Activated CD4-positive, CD25-positive, alpha-beta regulatory T cell treated with anti-CD3 and anti-CD28 coated beads, Interleukin-2, amount 50 U/mL, for 24 hours (primary cell): ENCODE data around the gene ZNF605.
A peak's percentile ranks its signal among the peaks of the same experiment; 100 is the strongest.
"Not testable (repeated sequence)": the region's sequence is repeated elsewhere in the genome, so short reads cannot be mapped to it uniquely, and the experiment has no call there.

ENCODE experiments used
- ATAC-seq, 2 donors: fragments of 150-1000 bp; cut with Tn5 transposase; one replicate each; pipeline ENCODE4 v1.10.0; 2021; ENCODE audit warnings: mild to moderate bottlenecking in 1 of 2, moderate library complexity in 1 of 2

ZNF605 gene

DNA sequence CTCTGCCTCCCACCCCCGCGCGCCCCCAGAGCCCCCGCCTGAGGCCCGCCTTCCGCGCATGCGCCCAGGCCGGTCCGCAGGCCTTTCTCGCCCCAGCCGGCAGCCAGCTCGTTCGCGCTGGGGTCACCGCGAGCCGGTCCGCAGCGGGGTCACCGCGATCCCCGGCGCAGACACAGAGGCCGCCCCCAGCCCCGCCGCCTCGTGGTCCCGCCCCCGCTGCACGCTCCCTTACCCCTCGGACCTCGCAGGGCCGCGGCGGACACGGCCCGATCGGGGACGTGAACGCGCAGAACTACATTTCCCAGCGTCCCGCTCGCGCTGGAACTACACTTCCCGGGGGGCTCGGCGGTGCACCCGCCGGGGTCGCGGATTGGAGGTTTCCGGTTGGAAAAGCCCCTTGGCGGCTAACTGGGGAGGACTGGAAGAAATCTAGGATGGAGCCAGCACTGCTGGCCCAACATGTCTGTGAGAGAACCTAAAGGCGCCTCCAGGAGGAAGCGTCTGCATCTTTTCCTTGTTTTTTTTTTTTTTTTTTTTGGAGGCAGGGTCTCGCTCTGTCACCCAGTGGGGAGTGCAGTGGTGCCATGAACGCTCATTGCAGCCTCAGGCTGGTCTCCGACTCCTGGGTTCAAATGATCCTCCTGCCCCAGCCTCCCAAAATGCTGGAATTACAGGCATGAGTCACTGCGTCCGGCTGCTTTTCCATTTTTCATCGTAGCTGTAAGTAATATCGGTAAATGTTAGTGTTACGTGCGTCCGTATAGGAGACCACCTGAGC, at the start of gene ZNF605:
Gene ZNF605, minus strand, starts transcription at position 296 of the 778 bp plus-strand sequence. CDS start 10,671 bp downstream, outside the sequence.
- peak; percentile 95 to 97 for ATAC-seq

DNA sequence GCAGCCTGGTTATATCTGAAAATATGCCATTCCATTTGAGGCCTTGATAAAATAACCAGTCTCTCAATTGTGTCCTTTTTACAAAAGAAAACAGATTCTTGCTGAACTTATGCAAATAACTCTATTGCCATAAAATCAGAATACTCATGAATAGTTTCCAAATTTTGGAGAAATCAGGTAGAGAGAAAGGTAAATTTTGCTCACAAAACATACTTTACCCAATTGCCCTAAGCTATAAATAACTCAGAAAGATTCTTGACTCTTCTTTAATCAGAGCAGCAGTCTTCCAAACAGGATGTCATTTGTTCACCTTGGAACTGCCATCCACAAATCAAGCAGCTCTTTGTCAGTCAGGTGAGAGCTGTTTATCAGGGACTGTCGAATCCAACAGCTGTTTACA, 42.6 kb upstream of the ZNF605 start:
- no peak for ATAC-seq

DNA sequence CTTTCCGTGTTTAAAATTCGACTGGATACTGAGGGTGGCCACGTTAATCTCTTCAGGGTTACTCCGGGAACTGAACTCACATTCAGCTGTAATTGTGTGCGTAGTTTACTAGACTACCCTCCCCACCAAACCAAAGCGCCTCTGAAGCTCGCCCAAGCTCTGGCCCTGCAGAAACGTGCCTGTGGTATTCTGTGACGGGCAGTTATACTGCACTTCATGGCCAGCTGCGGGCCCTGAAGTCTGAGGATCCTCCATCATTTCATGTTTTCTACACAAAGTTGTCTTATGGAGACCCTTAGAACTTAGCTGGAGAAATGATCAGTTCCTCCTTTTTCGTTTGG, 30.7 kb upstream of the ZNF605 start:
- ATAC-seq = no peak

DNA sequence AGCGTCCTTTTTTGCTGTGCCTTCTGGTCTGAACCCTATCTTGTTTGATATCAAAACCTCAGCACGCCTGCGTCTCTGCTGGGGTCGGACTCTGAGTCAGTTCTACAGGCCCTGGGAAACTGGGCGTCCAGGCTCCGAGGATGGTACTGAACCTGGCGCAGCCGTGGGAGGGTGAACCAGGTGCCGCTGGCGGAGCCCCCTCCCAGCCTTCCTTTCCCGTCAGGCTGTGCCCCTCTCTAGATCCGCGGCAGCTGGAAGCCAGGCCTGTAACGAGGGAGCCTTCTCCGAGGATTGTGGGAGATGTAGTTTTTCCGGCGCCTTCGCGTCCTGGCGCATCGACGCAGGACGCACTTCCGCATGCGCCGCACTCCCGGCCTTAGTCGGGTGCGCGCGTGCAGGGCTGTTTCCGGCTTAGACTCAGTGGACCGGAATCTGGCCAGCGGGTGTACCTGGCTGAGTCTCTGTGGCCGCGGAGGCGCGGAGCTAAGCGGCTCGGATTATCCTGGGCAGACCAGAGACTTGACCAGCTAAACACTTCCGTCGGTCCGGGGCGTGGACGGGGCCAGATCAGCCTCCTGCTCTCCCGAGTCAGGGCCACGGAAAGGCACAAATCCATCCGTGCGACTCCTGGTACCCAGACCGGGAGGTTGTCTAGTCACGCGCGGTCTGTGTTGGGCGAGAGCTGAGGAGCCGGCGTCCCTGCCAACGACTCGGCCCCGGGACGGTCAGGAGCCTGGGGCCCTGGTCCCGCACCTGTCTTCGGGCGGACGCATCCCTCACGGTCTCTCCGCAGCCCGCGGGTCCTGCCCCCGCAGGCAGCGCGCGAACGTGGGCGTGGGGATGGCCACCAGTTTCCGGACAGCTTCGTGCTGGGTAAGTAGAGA, 30.1 kb upstream of the ZNF605 start, which contains the start of gene ZNF26:
Gene ZNF26, plus strand, starts transcription at position 367 of the 884 bp plus-strand sequence. Its CDS starts 474 bp downstream, at position 841.
- peak; percentile 98 for ATAC-seq

DNA sequence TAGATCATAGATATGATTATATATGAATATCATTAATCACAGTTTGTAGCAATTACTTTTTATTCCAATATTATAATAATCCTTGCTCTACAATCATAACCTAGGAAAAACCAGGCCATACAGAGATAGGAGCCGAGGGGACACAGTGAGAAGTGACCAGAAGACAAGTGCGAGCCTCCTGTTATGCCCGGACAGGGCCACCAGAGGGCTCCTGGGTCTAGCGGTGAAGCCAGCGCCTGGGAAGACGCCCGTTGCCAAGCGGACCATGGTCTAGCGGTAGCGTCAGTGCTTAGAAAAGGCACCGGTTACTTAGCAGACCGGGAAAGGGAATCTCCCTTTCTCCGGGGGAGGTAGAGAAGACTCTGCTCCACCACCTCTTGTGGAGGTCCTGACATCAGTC, 20.8 kb upstream of the ZNF605 start:
- not testable (repeated sequence) for ATAC-seq

DNA sequence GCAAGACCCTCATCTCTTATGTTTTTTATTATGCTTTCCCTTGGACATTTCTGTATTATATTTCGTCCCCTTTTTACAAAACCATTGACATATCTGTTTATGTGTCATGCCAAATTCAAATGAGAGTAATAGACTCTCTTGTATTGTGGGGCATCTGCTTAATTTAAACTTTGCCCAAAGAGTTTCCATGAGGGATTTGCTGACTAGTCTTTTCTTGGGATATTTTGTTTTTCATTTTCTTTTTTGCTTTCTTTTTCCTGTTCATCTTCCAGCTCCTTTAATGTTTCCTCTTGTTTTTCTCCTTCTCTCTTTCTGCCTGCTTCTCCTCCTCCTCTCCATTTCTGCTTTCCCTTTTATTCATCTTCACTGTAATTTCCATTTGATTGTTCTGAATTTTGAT, 16.3 kb upstream of the ZNF605 start:
- no peak for ATAC-seq

DNA sequence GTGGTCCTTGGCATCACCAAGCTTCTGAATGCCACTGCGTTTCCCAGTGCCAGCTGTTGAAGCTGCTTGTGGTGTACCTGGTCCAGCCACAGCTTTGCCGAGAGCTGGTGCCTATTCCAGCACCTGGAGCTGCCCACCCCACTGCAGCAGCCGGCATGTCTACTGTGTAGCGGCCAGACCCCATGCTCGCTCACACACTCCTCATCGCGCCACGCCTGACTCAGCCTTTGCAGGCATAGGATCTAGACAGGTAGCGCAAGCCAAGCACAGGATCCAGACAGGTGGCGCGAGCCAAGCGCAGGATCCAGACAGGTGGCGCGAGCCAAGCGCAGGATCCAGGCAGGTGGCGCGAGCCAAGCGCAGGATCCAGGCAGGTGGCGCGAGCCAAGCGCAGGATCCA, 11.6 kb upstream of the ZNF605 start:
- ATAC-seq = no peak

DNA sequence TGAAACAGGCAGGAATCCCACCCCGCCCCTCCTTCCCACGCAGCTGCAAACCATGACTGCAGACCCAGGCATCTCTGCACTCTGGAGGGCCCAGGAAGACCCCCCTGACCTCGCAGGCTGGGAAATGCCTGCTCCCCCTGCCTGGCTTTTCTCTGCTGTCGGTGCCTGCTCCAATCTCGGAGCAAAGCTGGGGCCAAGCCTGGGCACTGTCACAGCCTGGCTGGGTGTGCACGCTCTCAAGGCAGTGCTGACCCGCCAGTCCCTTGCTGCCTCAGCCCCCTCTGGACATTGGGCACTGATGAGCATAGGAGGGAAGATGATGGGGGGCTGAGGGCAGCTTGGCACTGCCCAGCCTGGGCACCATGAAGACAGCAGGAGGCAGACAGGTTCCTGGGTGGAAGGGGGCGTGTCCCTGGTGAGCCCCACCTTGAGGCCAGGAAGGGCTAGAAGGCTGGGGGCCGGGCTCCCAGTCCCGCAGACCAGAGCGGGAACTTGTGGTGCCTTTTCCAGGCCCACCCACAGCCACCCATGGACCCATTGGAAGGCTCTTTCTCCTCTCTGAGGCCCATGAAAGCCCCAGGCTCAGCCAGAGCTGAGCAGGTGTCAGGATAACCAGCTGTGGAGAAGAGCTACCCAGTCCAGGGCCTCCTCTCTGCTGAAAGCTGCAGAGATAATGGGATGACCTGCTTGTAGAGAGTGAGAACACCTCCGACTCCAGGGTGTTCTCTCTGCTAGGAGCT, 10.7 kb upstream of the ZNF605 start:
- ATAC-seq = no peak

DNA sequence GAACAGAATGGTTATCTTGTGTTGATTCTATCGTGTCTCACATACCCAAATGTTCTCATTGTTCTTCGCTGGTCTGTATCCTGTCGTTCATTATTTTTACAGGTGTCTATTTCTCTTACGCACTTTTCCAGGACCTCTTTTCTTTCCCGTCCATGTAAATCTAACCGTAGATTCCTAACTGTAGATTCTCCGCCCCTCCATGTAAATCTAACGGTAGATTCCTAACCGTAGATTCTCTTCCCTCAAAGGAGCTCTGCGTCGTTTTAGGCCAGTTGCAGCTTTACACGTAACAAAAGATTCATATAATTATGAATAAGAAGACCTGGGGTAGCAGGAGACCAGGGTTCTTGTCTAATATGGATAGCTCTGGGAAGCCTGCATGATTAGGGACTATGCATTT, 9.7 kb upstream of the ZNF605 start:
- ATAC-seq = no peak

DNA sequence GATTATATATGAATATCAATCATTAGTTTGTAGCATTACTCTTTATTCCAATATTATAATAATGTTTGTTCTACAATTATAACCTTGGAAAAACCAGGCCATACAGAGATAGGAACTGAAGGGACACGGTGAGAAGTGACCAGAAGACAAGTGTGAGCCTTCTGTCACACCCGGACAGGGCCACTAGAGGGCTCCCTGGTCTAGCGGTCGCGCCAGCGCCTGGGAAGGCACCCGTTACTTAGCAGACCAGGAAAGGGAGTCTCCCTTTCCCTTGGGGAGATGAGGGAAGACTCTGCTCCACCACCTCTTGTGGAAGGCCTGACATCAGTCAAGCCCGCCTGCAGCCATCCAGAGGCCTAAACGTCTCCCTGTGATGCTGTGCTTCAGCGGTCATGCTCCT, 7.8 kb upstream of the ZNF605 start:
- not testable (repeated sequence) for ATAC-seq

DNA sequence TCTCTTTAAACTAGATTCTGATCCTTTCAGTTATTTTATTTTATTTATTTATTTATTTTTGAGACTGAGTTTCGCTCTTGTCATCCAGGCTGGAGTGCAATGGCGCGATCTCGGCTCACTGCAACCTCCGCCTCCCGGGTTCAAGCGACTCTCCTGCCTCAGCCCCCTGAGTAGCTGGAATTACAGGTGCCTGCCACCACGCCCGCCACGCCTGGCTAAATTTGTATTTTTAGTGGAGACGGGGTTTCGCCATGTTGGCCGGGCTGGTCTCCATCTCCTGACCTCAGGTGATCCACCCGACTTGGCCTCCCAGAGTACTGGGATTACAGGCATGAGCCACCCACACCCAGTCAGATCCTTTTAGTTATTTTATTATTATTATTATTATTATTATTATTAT, 5.7 kb upstream of the ZNF605 start:
- ATAC-seq = not testable (repeated sequence)

DNA sequence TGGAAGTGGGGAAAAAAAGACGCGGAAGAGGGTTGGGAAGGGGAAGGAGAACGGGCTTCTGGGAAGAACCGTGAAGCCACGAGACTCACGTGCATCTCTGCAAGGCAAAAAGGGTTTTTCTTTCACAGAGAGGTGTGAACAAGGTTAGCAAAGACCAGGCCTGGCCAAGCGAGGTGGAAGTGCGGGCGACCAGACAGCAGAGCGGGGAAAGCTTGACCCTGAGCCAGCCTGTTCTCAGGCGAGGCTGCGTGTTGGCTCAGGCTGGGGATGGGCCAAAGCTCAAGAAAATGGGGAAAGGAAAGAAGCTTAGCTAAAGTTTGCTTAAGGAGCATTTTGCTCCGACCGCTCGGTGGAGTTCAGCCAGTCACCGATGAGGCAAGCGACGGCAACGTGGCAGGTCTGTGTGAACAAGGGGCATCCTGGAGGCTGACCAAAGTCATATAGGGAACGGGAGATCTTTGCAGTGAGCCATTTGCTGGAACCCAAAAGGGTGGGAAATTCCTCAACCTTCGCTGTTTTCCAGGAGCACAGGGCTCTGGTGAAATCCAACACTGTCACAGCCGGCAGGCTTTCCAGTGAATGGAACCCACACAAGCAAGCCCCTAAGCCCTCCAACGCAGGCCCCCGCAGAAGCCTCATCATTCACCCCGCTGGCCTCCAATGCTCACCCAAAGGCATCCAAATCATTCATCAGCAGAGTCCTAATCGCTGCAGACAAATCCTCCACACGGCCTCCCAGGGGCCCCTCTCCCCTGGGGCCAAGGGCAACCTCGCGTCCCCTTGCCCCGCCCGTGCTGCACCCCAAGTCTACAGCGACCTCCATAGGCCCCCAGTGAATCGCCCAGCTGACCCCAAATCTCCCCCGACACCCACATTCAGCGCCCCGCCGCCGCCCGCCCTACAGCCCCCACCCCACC, 754 bp downstream of the ZNF605 start:
- peak; percentile 24 to 30 for ATAC-seq

DNA sequence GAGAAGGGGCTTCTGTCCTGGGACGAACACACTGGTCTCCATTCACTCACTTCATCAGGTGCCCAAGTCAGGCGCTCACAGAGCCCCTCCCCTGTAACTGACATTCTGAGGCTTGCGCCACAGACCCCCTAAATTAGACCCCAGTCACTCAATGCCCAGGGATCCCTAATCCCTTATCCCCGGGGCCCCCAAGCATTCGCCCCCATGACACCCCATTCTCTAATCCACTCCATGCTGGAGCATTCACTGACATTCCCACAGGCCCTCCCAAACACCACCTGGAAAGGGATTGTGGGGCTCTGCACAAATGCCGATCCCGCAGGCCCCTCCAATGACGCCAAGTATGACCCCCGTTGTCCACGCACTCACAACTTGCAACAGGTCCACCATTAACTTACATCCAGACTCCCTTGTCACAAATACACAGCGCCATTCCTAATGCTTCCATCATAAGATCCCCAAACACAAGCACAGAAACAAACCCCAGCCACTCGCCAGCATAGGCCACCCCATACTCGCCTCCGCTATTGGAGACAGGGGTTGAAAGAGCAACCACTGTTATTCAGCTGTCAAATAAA, 1.5 kb downstream of the ZNF605 start:
- no peak for ATAC-seq

DNA sequence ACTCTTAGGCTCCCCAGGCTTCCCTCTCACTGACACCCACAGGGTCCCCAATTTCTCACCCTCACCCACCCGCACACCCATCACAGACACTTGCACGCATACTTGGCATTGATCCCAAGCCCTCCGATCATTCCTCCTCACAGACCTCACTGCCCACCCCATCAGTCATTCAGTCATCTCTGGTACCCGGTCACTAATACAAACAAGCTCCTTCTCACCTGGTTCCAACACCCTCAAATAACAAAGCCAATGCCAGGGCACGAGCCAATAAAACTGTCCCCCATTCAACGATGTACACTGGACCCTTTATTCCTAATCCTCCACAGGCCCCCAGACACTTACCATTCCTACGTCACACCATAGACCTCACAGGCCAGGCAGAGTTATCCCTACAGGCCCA, 2.3 kb downstream of the ZNF605 start:
- no peak for ATAC-seq

DNA sequence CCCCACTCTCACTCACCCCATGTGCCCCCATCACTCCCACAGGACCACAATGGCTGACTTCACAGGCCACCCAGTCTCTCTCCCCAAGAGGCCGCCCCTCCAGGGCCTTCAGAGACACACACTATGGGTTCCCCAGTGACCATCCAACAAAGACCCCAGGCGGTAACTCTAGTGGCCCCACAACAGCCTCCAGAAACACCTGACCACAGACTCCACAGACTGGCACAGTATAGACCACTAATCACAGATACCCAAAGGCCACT, 3.0 kb downstream of the ZNF605 start:
- no peak for ATAC-seq

DNA sequence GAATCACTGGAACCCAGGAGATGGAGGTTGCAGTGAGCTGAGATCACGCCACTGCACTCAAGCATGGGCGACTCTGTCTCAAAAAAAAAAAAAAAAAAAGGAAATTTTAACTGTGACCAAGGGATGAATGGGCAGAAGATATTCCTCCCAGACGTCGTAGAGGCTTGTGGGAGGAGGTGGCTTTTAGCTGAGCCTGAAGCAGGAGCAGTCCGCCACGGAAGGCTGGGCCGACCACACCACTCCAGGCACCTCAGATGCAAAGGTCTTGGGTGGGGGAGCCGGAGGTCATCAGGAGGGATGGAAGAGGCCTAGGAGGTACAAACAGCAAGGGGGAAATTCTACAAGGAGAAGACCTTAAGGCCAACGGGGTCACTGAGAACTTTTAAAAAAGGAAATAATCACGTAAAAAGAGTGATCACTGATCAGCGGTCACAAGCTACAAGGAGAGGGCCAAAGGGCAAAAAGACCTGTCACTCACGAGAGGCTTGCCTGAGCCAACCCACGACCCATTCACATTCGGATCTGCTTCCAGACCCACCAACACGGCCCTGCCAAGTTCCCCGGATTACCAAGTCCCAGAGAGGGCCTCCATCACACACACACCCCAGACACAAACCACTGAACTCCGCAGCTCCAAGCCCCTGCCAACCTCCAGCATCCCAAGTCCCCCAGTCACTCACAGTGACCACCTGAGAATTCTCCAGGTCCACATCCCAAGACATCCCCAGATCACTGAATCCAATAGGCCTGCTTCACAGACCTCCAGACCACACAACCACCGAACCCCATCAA, 3.5 kb downstream of the ZNF605 start:
- ATAC-seq = no peak

DNA sequence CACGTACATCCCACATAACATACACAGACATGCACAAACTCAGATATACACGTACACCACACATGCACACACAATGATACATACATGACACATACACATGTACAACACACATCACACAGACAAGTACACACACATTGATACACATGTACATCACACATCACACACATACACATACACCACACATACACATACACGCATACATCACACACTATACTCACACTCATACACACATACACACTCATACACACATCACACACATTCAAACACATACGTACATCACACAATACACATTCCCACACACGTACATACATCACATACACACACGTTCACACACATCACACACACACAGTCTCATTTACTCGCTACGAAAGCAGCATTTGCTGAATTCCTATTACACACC, 4.5 kb downstream of the ZNF605 start:
- ATAC-seq = no peak

DNA sequence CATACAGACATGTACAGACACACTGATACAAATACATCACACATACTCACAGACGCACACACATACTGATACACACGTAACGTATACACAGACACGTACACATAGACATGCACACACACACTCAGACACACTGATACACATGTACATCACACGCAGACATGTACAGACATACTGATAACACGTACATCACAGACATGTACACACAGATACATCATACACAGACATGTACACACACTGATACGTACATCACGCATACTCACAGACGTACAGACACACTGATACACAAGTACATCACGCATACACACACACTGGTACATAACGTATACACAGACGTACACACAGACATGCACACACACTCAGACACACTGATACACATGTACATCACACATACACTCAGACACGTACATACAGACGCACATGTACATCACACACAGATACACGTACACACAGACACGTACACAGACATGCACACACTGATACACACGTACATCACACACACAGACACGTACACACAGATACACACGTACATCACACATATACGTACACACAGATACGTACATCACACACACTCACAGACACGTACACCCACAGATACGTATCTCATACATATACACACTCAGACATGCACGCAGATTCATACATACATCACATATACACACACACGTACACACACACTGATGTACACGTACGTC, 5.1 kb downstream of the ZNF605 start:
- no peak for ATAC-seq

DNA sequence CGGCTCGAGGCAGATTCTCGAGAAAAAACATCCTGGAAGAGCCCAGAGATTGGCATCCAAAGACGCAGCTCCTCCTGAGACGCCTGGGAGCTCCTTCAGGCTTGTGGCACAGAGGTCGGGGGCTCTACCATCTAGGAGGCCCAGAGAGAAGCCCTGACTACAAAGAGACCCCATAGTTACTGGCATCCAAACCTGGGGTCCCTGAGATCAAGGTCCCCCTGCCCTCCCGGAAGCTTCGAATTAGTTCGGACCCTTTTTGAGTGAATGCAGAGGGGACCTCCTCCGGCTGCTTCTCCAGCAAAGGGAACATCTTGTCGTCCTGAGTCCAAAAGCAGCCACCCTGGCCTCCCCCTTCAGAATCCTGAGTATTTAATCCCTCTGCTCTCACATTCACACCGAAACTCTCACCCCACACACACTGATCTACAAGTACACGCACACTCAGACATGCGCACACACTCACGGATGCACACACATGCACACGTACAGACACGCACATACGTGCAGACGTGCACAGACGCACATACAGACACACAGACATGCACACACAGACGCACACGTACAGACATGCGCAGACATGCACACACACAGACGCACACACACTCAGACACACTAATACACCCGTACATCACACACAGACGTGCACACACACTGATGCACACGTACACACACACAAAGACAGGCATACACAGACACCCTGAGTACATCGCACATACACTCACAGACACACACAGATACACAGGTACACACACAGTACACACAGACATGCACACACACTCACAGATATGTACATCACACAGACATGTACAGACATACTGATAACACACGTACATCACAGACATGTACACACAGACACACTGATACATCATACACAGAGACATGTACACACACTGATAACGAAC, 5.9 kb downstream of the ZNF605 start:
- no peak for ATAC-seq
